IPS DF 6.9 (cell line): ENCODE measurements around the gene MAPT.

Experiments
- DNase-seq: peaks from one replicate; pipeline ENCODE4 v3.0.0-alpha.2; 2013; ENCODE audit warnings: low read depth, low spot score
- H3K27ac ChIP-seq: one replicate; pipeline ENCODE4 v1.5.1; 2013; ENCODE audit warnings: low read length, control low read depth
- H3K27me3 ChIP-seq: 2 replicates; pipeline ENCODE4 v1.6.1; 2013; ENCODE audit warnings: mild to moderate bottlenecking, low read length; ENCODE audit not compliant: control insufficient read depth, insufficient read depth
- H3K36me3 ChIP-seq: 2 replicates; pipeline ENCODE4 v1.6.1; 2013; ENCODE audit warnings: low read length; ENCODE audit not compliant: control insufficient read depth, insufficient read depth
- H3K4me1 ChIP-seq: 2 replicates; pipeline ENCODE4 v1.6.1; 2013; ENCODE audit warnings: low read length; ENCODE audit not compliant: control insufficient read depth, insufficient read depth
- H3K4me3 ChIP-seq: 2 replicates; pipeline ENCODE4 v1.5.1; 2013; ENCODE audit warnings: mild to moderate bottlenecking, low read length
- H3K9me3 ChIP-seq: 2 replicates; pipeline ENCODE4 v1.6.1; 2013; ENCODE audit warnings: low read length, inconsistent platforms; ENCODE audit not compliant: control insufficient read depth, insufficient read depth
- WGBS: extraction: QIAGEN DNeasy Blood & Tissue Kit; methylation state at CpG from one replicate; pipeline ENCODE4 v1.1.7; 2013; ENCODE audit warnings: mixed read lengths, missing lambda C conversion rate; ENCODE audit not compliant: insufficient read length, insufficient coverage; 5-methylcytosine and 5-hydroxymethylcytosine counted together

MAPT gene

GRCh38 chr17:46061435-46061834, 167.1 kb downstream of the MAPT start:
- no peaks in the 10 kb centered on the region for H3K27me3 ChIP-seq
- no peak overlapping the region for H3K4me3 ChIP-seq
- DNase-seq: no peak
- peaks cover 6% of the 10 kb centered on the region; the same call in 1 of the 2 replicates for H3K36me3 ChIP-seq
- no CpG with 5 or more reads among the region's 5 CpGs for WGBS
- no peak overlapping the region for H3K27ac ChIP-seq
- no peaks in the 10 kb centered on the region for H3K9me3 ChIP-seq
- H3K4me1 ChIP-seq: no peaks in the 10 kb centered on the region

DNA sequence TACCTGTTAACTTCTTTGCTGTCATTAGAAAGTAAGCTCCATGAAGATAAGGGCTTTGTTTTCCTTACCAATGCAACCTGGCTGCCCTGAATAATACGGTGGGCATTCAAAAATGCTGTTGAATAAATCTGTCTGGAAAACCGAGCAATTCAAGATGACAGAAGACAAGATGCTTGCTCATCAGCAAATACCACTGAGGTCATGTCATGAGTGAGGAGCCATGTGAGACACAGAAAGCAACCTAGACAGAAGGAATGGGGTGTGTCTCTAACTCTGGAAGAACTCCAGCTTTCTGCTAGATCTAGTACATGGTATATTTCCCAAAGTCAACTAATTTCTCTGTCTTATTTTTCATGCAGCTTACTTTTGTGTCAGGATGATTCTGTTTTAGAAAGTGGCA, 168.9 kb downstream of the MAPT start:
- H3K27me3 ChIP-seq: no peaks in the 10 kb centered on the region
- no peak for DNase-seq
- no peak overlapping the region for H3K27ac ChIP-seq
- no peaks in the 10 kb centered on the region for H3K4me1 ChIP-seq
- H3K4me3 ChIP-seq: no peak overlapping the region
- H3K36me3 ChIP-seq: peaks cover 7% of the 10 kb centered on the region; the same call in 1 of the 2 replicates
- no CpG with 5 or more reads among the region's 2 CpGs for WGBS
- H3K9me3 ChIP-seq: no peaks in the 10 kb centered on the region

DNA sequence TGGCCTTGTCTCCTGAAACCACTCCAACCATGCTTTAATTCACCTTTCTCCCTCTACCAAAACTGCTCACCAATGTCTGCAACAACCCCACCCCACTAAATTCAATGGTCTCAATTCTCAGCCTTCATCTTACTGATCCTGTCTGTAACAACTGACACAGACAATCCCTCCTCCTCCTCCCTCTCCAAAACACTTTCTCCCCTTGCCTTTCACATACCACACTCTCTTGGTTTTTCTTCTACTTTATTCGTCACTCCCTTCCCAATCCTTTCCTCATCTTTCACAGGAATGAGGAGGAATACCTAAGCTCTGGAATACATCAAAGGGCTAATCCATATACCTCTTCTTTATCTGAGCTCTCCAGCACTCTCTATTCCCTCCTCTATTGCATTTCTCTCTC, 170.1 kb downstream of the MAPT start:
- Histone ChIP-seq H3K27ac (no peak overlapping the region), H3K4me3 (no peak overlapping the region), H3K36me3 (peaks cover 7% of the 10 kb centered on the region; the same call in 1 of the 2 replicates), H3K27me3 (no peaks in the 10 kb centered on the region), H3K9me3 (no peaks in the 10 kb centered on the region), H3K4me1 (no peaks in the 10 kb centered on the region)
- no peak for DNase-seq
- 100% methylated on average over 1 of the region's 1 CpG for WGBS

GRCh38 chr17:46071796-46072195, 177.4 kb downstream of the MAPT start:
- Histone ChIP-seq H3K9me3 (no peaks in the 10 kb centered on the region), H3K4me1 (no peaks in the 10 kb centered on the region), H3K27ac (no peak overlapping the region), H3K36me3 (no peaks in the 10 kb centered on the region), H3K4me3 (no peak overlapping the region), H3K27me3 (no peaks in the 10 kb centered on the region)
- no peak for DNase-seq
- no CpG with 5 or more reads among the region's 5 CpGs for WGBS

DNA sequence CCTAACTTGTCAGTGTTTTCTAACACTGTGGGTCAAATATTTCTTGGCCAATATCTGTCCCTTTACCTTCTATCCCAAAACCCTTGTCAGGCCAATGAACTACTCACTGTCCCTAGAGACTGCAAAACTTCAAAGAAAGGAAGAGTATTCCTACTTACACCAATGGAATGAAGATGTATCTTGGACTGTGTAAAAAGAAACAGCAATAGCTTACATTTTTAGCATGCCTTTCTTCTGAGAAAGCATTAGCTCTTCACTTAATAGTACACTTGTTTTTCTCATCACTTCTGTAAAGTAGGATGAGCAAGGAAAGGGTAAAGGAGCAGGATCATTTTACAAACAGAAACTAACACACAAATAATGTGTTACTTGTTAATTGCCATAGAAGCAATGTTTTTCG, 178.6 kb downstream of the MAPT start:
- Histone ChIP-seq H3K4me3 (no peak overlapping the region), H3K36me3 (no peaks in the 10 kb centered on the region), H3K27me3 (no peaks in the 10 kb centered on the region), H3K4me1 (no peaks in the 10 kb centered on the region), H3K27ac (no peak overlapping the region), H3K9me3 (no peaks in the 10 kb centered on the region)
- DNase-seq: no peak
- no CpG with 5 or more reads among the region's 1 CpG for WGBS

DNA sequence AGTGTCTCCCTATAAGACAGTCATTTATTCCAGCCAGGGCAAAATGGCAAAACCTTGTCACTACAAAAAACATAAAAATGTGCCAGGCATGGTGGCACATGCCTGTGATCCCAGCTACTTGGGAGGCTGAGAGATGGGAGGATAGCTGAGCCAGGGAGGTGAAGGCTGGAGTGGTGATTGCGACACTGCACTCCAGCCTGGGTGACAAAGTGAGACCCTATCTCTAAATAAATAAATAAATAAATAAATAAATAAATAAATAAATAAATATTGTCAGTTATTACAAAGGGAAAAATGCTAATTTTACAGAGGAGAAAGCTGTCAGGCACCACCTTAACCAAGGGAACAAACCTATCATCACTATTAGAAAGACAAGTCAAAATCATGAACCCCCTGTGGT, 180.2 kb downstream of the MAPT start:
- Histone ChIP-seq H3K36me3 (no peaks in the 10 kb centered on the region), H3K4me3 (no peak overlapping the region), H3K27ac (no peak overlapping the region), H3K9me3 (no peaks in the 10 kb centered on the region), H3K4me1 (no peaks in the 10 kb centered on the region), H3K27me3 (no peaks in the 10 kb centered on the region)
- no peak for DNase-seq
- WGBS: no CpG with 5 or more reads among the region's 1 CpG
